Measurements from ENCODE around the gene YEATS4. TPM values are rescaled to one million over a fixed set of nuclear protein-coding genes. Genes with fewer than 3 reads are reported as not detected.

The YEATS4 gene
- total RNA-seq, 4 donors from 2014 or later = 8.0 to 58.2 (median 14.1) TPM

- no peaks in the 10 kb centered on the region for H3K9me3 ChIP-seq
- no peak for TF ChIP-seq CTCF (IDR thresholded peaks at IDR 0.05)
- no peak for TF ChIP-seq POLR2A (IDR thresholded peaks at IDR 0.05)
- no peaks in the 10 kb centered on the region for H3K4me1 ChIP-seq
- H3K36me3 ChIP-seq = no peaks in the 10 kb centered on the region
- intact Hi-C loops (cut with DNase I; ENCODE audit: low total_unique reads) = no loop called here
- no peak for DNase-seq
- H3K27ac ChIP-seq = no peak overlapping the region
- H3K27me3 ChIP-seq = no peaks in the 10 kb centered on the region
- no peak overlapping the region for H3K4me3 ChIP-seq
These were observed 9.4 kb upstream of the YEATS4 start for GRCh38 chr12:69350002-69350626.

GRCh38 chr12:69350777-69351176 is 8.8 kb upstream of the YEATS4 start:
- intact Hi-C loops (cut with DNase I; ENCODE audit: low total_unique reads) = no loop called here
- H3K27me3 ChIP-seq = no peaks in the 10 kb centered on the region
- TF ChIP-seq POLR2A (IDR thresholded peaks at IDR 0.05) = no peak
- no peak for TF ChIP-seq CTCF (IDR thresholded peaks at IDR 0.05)
- H3K4me3 ChIP-seq = no peak overlapping the region
- no peaks in the 10 kb centered on the region for H3K36me3 ChIP-seq
- no peak overlapping the region for H3K27ac ChIP-seq
- DNase-seq = no peak
- H3K9me3 ChIP-seq = no peaks in the 10 kb centered on the region
- no peaks in the 10 kb centered on the region for H3K4me1 ChIP-seq

GRCh38 chr12:69351462-69352236 is 7.9 kb upstream of the YEATS4 start:
- Histone ChIP-seq H3K4me1 (no peaks in the 10 kb centered on the region), H3K9me3 (no peaks in the 10 kb centered on the region), H3K27ac (no peak overlapping the region), H3K36me3 (no peaks in the 10 kb centered on the region), H3K4me3 (no peak overlapping the region), H3K27me3 (no peaks in the 10 kb centered on the region)
- DNase-seq = no peak
- no peak for TF ChIP-seq CTCF (IDR thresholded peaks at IDR 0.05)
- no peak for TF ChIP-seq POLR2A (IDR thresholded peaks at IDR 0.05)
- intact Hi-C loops (cut with DNase I; ENCODE audit: low total_unique reads) = no loop called here

- Histone ChIP-seq H3K4me3 (no peak overlapping the region), H3K36me3 (no peaks in the 10 kb centered on the region), H3K9me3 (no peaks in the 10 kb centered on the region), H3K4me1 (no peaks in the 10 kb centered on the region), H3K27ac (no peak overlapping the region), H3K27me3 (no peaks in the 10 kb centered on the region)
- DNase-seq = no peak
- intact Hi-C loops (cut with DNase I; ENCODE audit: low total_unique reads) = no loop called here
- TF ChIP-seq CTCF (IDR thresholded peaks at IDR 0.05) = no peak
- no peak for TF ChIP-seq POLR2A (IDR thresholded peaks at IDR 0.05)
These were observed 6.6 kb upstream of the YEATS4 start for GRCh38 chr12:69352904-69353303.

- H3K27me3 ChIP-seq = no peaks in the 10 kb centered on the region
- no peaks in the 10 kb centered on the region for H3K36me3 ChIP-seq
- intact Hi-C loops (cut with DNase I; ENCODE audit: low total_unique reads) = no loop called here
- TF ChIP-seq CTCF (IDR thresholded peaks at IDR 0.05) = no peak
- no peak for TF ChIP-seq POLR2A (IDR thresholded peaks at IDR 0.05)
- no peak for DNase-seq
- H3K9me3 ChIP-seq = no peaks in the 10 kb centered on the region
- no peak overlapping the region for H3K4me3 ChIP-seq
- no peaks in the 10 kb centered on the region for H3K4me1 ChIP-seq
- H3K27ac ChIP-seq = no peak overlapping the region
These were observed 5.4 kb upstream of the YEATS4 start for GRCh38 chr12:69354172-69354555.

Measured in uterus (tissue), 4 donors.